NCI-H2196 treated with DMSO at 0.1 percent for 48 hours (cell line): ENCODE data around the gene TNNI2.

ENCODE experiments used
- DNase-seq: peaks from one replicate; lab custom pipeline; 2025; ENCODE audit not compliant: unreplicated experiment; lab: John Stamatoyannopoulos, UW

TNNI2 gene

DNA sequence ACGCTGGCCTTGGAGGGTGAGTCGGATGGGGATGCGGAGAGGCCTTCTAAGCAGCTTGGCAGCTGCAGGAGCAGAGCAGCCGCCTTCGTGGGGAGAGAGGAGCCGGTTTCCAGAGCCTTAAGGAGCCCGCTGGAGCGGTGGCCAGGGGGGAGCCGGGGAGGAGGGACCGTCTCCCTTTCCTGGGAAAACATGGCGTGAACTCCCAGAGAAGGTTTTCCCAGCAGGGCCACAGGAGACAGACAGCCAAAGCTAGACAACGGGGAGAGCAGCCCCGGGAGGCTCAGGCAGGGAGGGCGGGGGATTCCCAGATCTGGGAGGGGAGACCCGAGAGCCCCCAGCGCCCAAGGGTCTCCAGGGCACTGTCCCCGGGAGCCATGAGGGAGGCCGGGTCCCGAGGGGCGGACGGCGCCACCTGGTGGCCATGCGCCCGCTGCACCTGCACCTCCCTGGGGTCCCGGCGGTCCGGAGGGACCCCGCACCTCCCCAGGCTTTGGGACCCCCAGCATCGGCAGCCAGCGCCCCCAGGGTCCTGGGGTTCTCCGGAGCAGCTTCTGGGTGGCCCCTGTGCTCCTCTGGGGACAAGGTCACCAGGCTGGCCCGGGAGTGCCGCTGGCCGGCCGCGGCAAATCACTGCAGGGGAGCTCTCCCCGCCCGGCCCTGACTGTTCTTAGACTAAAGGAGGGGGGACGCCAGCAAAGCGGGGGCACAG is 6.4 kb upstream of the TNNI2 start:
- DNase-seq = no peak

DNA sequence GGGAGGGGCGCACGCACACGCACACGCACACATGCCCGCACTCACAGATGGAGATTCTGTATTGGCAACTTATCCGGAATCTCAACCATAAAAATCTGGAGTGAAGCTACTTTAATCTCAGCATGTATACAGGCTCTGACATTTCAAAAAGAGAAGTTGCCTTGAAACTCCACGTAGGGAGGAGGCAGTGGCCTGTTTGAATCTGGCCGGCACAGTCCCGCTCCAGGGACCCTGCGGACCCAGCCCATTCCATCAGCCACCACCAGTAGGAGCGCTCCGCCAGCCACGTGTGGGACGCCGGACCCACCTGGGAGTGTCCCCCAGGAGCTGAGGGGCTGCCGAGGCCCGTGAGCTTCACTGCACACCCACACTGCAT is 5.9 kb upstream of the TNNI2 start:
- DNase-seq = no peak

DNA sequence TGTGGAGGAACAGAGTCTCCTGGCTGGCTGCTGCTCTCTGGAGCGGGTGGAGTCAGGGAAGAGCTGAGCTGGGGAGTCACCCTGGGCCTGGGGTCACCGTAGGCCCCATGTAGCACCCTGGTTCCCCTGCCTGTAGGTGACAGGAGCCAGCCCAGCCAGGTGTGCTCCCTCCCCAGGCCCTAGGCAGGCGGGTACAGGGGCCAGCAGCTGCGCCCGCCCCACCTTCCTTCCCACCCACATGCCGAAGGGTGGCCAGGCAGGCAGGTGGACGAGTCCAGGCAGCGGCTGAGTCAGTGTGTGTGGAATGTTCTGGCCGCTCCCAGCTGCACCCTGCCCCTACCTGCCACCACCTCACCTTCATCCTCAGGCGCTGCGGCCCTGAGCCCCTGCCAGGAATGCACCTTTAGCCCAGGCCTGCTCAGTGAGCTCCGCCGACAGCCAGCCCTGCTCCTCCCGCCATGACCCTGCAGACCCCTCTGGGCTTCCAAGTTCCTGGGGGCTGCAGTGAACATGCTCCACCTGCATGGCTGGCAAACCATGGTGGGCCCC is 4.6 kb upstream of the TNNI2 start:
- peak; percentile 78 for DNase-seq

DNA sequence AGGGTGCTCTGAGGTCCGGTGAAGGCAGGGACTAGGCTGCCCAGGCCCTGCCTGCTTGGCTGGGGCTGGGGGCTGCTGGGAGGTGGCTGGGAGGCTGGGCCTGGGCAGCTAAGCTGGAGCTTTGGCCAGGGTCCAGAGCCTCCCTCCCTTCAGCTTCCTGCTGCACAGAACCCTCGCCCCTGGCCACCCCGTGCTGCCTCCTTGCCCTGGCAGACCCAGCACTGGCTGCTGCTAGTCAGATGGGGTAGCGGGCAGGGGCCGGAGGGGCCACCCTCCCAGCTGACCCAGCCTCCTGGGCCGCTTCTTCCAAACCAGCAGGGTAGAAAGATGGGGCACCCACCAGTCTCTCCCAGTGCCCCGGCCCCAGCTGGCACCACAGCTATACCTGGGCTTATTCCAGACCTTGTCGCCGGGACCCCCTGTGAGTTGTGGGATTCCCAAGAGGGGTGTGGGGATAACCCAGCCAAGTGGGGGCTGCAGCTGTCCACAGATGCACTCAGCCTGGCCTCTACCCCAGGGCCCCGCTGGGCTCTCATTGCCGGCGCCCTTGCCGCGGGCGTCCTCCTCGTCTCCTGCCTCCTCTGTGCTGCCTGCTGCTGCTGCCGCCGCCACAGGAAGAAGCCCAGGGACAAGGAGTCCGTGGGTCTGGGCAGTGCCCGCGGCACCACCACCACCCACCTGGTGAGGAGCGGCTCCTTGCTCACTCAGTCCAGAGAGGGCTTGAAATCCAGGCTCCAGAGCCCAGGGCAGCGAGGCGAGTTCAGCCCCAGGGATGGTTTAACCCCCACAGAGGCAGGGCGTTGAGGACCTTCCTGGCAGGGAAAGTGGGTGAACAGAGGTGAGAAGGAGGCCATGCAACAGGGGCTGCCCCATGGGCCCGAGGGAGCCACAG is 3.8 kb upstream of the TNNI2 start, which contains the start of gene SYT8:
TSS of gene SYT8 (plus strand) at position 212 of the 892 bp plus-strand sequence. CDS start at position 328, 116 bp downstream.
- no peak for DNase-seq

DNA sequence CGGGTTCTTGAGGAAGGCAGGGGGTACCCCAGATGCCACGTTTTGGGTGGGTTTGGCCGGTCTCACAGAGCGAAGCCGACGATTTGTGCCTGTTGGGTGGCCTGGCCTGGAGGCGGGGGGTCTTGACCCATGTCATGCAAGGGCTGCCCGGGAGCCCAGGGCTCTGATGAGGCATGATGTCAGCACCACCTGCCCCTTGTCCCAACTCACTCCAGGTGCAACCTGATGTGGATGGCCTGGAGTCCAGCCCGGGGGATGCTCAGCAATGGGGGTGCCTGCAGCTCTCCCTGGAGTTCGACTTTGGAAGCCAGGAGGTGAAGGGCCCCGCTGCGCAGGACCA is 3.1 kb upstream of the TNNI2 start:
- no peak for DNase-seq

DNA sequence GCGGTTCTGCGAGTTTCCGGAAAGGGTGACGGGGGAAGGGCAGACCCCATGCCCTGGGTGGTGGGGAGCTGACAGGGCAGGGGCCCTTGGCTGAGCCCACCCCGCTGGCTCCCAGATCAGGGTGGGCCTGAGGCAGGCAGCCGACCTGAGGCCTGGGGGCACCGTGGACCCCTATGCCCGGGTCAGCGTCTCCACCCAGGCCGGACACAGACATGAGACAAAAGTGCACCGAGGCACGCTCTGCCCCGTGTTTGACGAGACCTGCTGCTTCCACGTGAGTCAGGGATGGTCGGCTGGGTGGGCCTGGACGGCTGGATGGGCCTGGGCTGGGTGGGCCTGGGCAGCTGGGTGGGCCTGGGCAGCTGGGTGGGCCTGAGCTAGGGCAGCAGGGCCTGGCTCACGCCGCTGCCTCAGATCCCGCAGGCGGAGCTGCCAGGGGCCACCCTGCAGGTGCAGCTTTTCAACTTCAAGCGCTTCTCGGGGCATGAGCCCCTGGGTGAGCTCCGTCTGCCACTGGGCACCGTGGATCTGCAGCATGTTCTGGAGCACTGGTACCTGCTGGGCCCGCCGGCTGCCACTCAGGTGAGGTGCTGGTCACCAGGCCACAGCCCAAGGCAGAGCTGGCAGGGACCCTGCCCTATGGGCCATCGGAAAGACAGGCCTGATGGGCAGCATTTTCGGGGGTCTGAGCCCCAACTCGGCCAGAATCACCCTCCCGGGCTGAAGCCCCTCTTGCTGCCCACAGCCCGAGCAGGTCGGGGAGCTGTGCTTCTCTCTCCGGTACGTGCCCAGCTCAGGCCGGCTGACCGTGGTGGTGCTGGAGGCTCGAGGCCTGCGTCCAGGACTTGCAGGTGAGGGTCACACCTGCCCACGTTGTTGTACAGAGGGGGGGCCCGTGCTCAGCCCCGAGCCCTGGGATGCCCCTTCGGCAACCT is 2.5 kb upstream of the TNNI2 start:
- DNase-seq = no peak

DNA sequence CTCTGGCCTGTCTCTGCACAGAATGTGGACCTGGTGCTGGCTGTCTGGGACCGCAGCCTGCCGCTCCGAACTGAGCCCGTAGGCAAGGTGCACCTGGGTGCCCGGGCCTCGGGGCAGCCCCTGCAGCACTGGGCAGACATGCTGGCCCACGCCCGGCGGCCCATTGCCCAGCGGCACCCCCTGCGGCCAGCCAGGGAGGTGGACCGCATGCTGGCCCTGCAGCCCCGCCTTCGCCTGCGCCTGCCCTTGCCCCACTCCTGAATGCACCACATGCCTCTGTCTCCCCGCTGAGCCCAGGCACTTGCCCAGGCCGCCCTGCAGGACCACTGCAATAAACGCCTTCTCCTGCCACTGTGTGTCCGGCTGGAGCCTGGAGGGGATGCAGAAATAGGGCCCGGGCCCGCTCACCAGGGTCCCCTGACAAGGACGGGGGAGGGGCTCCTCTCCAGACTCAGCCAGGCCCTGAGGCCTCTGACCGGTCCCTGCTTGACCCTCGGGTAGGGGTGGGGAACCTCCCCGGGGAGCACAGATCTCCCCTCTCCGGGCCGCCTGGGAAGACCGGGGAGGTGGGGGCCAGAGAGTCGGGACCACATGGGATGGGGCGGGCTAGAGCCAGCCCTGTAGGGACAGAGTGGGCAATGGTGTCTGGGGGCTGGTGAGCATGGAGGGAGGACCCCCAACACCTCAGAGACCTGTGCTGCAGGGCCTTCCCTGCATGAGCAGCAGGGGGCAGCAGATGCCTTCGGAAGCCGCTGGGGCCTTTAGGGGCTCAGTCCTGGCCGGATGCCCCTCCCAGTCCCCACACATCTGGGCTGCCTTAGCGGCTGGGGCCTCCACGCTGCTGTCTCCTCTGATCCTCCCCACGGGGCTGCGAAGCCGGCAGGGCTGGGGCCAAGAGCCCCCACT is 1.4 kb upstream of the TNNI2 start:
- DNase-seq = no peak

DNA sequence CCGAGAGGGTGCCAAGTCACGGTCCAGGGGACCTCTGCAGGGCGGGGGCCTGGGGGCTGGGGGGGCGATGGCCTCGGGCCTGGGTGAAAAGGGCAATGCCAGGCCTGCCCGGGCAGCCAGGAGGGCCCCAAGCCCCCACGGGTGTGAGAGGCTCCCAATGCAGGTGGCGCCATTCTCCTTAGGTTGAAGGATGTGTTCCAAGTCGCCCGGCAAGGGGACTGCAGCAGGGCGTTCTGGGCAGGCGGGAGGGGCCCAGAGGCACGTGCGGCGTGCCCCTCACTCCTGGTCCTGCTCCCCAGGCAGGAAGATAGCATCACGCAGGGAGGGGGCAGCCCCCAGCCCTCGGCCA is 730 bp upstream of the TNNI2 start:
- DNase-seq = no peak

DNA sequence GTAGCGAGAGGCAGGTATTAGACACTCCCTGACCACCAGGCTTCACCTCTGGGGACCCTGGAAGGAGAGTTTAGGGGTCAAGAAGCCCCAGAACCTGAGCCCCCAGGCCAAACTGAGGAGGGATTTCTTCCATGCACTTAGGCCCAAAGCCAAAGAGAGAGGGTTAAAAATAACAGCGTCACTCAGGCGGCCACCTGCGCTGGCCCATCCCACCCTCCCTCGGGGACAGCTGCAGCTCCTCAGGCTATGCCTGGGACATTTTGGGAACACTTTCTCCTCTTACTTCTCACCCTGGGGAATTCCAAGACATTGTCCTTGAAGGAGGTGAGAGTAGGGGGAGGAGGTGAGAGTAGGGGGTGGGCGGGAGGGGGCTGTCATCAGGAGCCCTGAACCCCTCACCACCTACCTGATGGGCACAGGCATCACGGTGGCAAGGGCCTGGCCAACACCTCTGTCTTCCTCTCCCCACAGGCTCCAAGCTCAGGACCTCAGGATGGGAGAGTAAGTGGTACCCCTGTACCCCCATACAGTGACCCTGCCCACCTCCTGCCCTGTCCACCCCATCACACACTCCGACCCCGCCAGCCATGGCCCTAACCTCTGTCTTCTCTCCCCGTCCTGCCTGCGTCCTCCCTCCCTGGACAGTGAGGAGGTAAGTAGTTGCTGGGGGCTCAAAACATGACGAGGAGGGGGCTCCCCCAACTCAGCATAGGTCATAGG is 583 bp downstream of the TNNI2 start:
- no peak for DNase-seq

DNA sequence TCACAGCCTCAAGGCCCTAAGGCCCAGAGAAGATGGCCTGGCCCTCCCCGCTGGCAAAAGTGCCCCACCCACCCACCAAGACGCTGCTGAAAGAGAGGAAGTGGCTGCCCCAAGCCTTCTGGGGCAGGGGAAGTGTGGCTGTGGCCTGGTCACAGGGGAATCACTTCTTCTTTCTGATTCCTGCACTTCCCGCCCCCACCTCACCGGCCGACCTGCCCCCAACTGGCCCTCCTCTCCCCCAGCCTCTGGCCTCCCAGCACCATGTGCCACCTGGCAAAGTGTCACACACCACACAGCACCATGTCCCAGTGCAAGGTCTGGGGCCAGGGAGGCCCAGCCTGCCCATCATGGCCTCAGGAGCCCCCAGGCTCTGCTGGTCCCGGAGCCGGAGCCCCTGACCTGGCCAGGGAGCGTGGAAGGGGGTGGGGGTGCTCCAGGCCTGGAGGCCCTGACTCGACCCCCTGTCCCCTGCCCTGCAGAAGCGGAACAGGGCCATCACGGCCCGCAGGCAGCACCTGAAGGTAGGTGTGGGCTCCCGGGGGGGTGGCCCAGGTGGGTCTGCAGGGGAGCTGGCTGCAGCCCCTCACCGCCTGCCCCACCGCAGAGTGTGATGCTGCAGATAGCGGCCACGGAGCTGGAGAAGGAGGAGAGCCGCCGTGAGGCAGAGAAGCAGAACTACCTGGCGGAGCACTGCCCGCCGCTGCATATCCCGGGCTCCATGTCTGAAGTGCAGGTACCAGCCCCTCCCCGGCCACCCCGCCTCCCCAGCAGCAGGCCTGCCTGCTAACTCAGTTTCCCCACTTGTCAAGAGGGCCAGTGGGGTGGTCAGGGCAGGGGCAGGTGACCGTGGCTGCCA is 1.4 kb downstream of the TNNI2 start:
- DNase-seq = no peak

DNA sequence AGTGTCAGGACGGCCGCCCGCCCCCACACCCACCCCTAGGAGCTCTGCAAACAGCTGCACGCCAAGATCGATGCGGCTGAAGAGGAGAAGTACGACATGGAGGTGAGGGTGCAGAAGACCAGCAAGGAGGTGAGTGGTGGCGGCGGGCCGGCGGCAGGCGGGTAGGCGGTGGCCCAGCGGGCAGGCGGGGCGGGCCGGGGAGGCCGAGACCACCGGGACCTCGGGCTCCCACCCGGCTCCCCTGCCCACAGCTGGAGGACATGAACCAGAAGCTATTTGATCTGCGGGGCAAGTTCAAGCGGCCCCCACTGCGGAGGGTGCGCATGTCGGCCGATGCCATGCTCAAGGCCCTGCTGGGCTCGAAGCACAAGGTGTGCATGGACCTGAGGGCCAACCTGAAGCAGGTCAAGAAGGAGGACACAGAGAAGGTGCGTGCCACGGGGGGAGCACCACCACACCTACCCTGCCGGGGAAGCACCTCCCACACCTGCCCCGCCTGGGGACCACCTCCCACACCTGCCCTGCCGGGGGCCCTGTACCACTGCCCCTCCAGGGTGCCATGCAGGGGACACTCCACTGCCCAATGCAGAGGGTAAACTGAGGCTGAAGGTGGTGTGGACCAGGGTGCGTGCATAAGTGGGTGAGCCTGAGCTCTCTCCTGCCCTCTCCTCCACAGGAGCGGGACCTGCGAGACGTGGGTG is 2.1 kb downstream of the TNNI2 start:
- no peak for DNase-seq

DNA sequence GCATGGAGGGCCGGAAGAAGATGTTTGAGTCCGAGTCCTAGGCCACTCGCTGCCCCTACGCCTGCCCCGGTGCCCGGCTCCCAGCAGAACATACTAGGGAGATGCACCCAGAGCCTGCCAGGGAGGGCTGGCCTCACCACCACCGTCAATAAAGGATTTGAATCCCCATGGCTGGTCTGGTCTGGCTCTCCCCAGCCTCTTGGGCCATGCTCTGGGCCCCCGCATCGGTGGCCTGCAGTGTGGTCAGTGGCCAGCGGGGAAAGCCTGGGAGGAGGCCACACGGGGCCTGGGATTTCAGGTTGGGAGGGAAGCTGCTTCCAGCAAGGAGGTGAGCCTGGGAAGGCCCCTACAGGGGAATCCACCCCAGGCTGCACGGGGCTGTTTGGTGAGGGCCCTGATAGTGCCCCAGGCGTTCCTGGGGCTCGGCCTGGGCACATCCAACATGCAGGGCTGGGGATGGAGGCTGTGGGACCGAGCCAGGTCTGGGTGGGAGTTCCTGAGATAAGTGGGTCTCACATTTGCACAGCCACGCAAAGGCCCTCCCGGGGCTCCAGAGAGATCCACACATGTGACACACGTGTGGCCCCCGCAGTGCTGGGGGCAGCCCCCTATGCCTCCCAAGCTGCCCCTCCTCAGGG is 2.8 kb downstream of the TNNI2 start:
- DNase-seq = no peak

DNA sequence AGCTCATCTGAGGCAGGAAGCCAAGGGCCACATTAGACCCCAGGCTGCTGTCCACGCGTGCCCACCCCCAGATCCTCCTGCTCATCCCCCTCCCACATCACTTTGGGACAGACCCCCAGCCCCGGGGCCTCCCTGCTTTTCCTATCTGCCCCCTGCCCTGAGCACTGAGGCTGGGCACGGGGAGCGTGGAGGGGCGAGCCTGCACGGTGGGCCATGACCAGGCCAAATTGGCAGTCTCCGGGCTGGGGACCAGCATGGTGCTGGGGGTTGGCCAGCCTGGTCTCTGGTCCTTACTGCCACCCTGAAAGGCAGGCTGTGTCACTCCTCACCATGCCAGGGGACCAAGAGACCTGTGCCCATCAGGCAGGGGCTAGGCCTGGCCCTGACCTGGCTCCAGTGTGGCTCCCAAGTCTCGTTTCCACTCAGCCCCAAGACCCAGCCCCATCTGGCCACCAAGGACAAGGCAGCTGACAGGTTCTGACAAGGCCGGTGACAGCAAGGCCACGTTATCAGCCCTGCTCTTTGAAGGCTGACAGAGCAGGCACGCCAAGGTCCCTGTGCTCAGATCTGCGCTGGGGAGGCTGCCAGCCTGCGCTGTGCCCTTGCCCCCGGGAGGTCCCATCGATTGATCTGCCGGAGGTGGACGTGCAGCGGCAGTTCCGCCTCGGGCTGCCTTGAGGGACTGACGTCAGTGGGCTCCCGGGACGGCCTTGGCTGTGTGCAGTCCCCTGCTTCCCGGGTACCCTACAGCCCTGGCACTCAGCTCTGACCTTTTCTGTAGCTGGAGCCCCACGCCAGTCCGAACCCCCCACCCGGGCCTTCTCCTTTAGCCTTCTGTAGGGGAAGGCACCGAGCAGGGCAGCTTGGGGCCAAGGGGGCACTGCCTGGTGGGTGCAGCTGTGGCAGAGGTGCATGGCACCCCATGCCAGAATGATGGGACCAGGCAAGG is 3.6 kb downstream of the TNNI2 start:
- no peak for DNase-seq

DNA sequence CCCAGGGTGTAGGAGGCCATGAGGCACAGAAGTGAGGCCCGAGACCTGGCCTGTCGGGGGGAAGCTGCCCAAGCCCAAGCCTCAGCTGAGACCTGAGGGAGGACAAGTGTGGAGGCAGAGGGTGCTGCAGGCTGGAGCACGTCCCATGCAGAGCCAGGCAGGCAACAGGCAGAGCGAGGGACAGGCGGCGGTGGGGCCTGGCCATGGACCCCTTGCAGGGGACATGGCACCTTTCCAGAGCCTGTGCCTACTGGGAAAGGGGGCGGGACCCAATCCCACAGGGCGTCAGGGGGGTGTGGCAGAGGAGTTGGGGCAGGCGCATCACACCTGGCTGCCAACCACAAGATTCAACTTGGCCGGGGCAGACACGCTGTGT is 4.3 kb downstream of the TNNI2 start:
- no peak for DNase-seq

DNA sequence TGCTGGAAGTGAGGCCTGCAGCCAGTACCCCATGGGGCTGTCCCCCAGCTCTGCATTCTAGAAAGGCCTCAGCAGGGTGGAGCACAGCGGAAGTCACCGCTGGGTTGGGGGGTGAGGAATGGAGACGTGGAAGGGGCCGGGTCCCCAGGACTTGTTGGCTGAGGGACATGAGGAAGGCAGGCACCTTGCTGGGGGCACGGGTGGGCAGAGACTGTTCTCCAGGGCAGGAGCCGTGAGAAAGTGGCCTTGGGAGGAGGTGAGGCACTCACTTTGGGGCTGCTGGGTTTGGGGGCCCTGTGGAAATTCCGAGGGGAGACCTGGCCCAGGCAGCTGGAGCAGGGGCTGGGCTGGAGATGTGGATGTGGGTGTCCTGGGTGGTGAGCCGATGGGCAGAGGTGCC is 5.0 kb downstream of the TNNI2 start:
- no peak for DNase-seq
